Psoas muscle (tissue), 8 donors: Measurements from ENCODE around the gene LILRB3. TPM values are rescaled to one million over a fixed set of nuclear protein-coding genes. Genes with fewer than 3 reads are reported as not detected.
"Not testable (repeated sequence)": the region's sequence is repeated elsewhere in the genome, so short reads cannot be mapped to it uniquely, and the experiment has no call there.

Experiments used
- ATAC-seq, 4 donors: fragments of 200-7000 bp; cut with Tn5 transposase; one replicate each; pipeline ENCODE4 v1.9.1; 2020; ENCODE audit warnings: moderate library complexity in 3 of 4, mild to moderate bottlenecking in 2 of 4
- DNase-seq, 2 donors: peaks; one replicate each; pipeline ENCODE4 v3.0.0-alpha.2; 2020
- H3K27ac ChIP-seq: fragments of 200-600 bp; one replicate; pipeline ENCODE4 v1.8.0; 2022
- H3K27me3 ChIP-seq, 3 donors: fragments of 200-600 bp in 1 of 3; one replicate each; pipeline versions ENCODE4 v1.6.1 to v1.8.0; 2013 to 2022; ENCODE audit warnings: low read length in 2 of 3, mild to moderate bottlenecking in 2 of 3, moderate library complexity in 1 of 3; ENCODE audit not compliant: insufficient read depth in 3 of 3
- H3K36me3 ChIP-seq, 2 donors: fragments of 200-600 bp in 1 of 2; one replicate each; pipeline versions ENCODE4 v1.6.1 to v1.8.0; 2013 to 2022; ENCODE audit warnings: low read depth in 1 of 2, mild to moderate bottlenecking in 1 of 2, moderate library complexity in 1 of 2; ENCODE audit not compliant: insufficient read depth in 1 of 2
- H3K4me1 ChIP-seq: fragments of 200-600 bp; one replicate; pipeline ENCODE4 v1.8.0; 2022
- H3K4me3 ChIP-seq: fragments of 200-600 bp; one replicate; pipeline ENCODE4 v1.8.0; 2022; ENCODE audit warnings: mild to moderate bottlenecking
- H3K9me3 ChIP-seq: fragments of 200-600 bp; one replicate; pipeline ENCODE4 v1.8.0; 2022
- CTCF ChIP-seq: fragments of 200-600 bp; IDR thresholded peaks from one replicate; pipeline ENCODE4 v1.8.0; 2022; ENCODE audit warnings: antibody characterized with exemption
- WGBS, 3 donors: extraction: QIAGEN DNeasy Blood & Tissue Kit; methylation state at CpG; one replicate each; pipeline versions ENCODE4 v1.1.6 to v1.1.7; 2013; 5-methylcytosine and 5-hydroxymethylcytosine counted together
- intact Hi-C, 2 donors: fragments of 100-400 bp; cut with DNase I; formaldehyde crosslinking; loops; one replicate each; pipeline versions ENCODE4 v1.11.0 to v1.14.2; 2022
- polyA plus RNA-seq, 3 donors: library from polyadenylated mRNA; stranded (reverse); fragments of 200-250 nt; gene quantifications; one replicate each; pipeline ENCODE4 v1.2.3, GENCODE V29; 2013
- total RNA-seq, 4 donors: library from RNA; stranded (reverse); fragmentation: NEBNext Ultra II Directional in 2 of 4; extraction: Animal tissue kit (Norgen Biotek cat#: 25700) in 2 of 4; gene quantifications; one replicate each; pipeline versions ENCODE4 v1.2.1 to v1.2.4, GENCODE V29; 2021 to 2023
- donor health status: healthy with polysubstance abuse.
- donor health status: DM: no; HTN: no; CAD: no; lungs with moderate emphysema.
- donor health status: Bipolar disorder and iron deficiency.
- donor health status: healthy.
- donor health status: DM: yes; HTN: yes; CAD: no.
- donor health status: DM: no; HTN: no; CAD: no.
- donor health status: DM: no; HTN: no; CAD: no.
- donor health status: DM: yes; HTN: yes; CAD: no.

Gene LILRB3
- total and polyA plus RNA-seq, 7 donors, result 0.32 to 3.8 (median 1.9) TPM

GRCh38 chr19:54229146-54229545 lies 6.3 kb upstream of the LILRB3 start:
- no peak for DNase-seq
- no peak overlapping the region for H3K4me3 ChIP-seq
- peaks cover 0 to 12% (median 2%) of the 10 kb centered on the region in 3 donors for H3K27me3 ChIP-seq
- H3K9me3 ChIP-seq, result no peaks in the 10 kb centered on the region
- H3K36me3 ChIP-seq, result no peaks in the 10 kb centered on the region
- 82 to 86% (median 85%) methylated on average over 8 of the region's 8 CpGs for WGBS, 3 donors
- no peak overlapping the region for H3K27ac ChIP-seq
- TF ChIP-seq CTCF, result no peak
- ATAC-seq, result no peak
- no peaks in the 10 kb centered on the region for H3K4me1 ChIP-seq
- intact Hi-C loops, result no loop called here

- DNase-seq, H3K4me3 ChIP-seq, H3K9me3 ChIP-seq, ATAC-seq, intact Hi-C loops, H3K27ac ChIP-seq, H3K27me3 ChIP-seq, H3K36me3 ChIP-seq, H3K4me1 ChIP-seq: not testable (repeated sequence)
- 73 to 76% (median 76%) methylated on average over 9 to 10 of the region's 10 CpGs for WGBS, 3 donors
These were observed 1.8 kb upstream of the LILRB3 start for GRCh38 chr19:54224619-54225018.

GRCh38 chr19:54223937-54224281 lies 1.1 kb upstream of the LILRB3 start:
- not testable (repeated sequence) for H3K4me3 ChIP-seq, H3K27ac ChIP-seq, H3K4me1 ChIP-seq, DNase-seq, H3K27me3 ChIP-seq, ATAC-seq, H3K9me3 ChIP-seq, H3K36me3 ChIP-seq
- intact Hi-C loops, result loop anchor here in 1 of 2 donors (2.0 kb wide), 1 partner anchor 21 kb away; no protein-coding TSS in a partner anchor
- 34 to 46% (median 40%) methylated on average over 5 of the region's 5 CpGs for WGBS, 3 donors

- H3K9me3 ChIP-seq, H3K4me1 ChIP-seq, H3K4me3 ChIP-seq, H3K27ac ChIP-seq, DNase-seq, H3K27me3 ChIP-seq, H3K36me3 ChIP-seq: not testable (repeated sequence)
- 41 to 47% (median 43%) methylated on average over 13 to 14 of the region's 14 CpGs for WGBS, 3 donors
- ATAC-seq, result peak in 1 of 4 donors; percentile 22
- intact Hi-C loops, result loop anchor here in 1 of 2 donors (2.0 kb wide), 1 partner anchor 21 kb away; no protein-coding TSS in a partner anchor
These were observed 600 bp upstream of the LILRB3 start for GRCh38 chr19:54223277-54223936.

- WGBS, 3 donors, result 70 to 76% (median 76%) methylated on average over 3 to 7 of the region's 7 CpGs
- intact Hi-C loops, result loop anchor here in 1 of 2 donors (2.0 kb wide), 1 partner anchor 23 kb away; no protein-coding TSS in a partner anchor
- H3K4me3 ChIP-seq, result not testable (repeated sequence)
These were observed 860 bp downstream of the LILRB3 start for GRCh38 chr19:54221947-54222346.

GRCh38 chr19:54219702-54220101 lies 3.1 kb downstream of the LILRB3 start:
- WGBS, 3 donors, result 65 to 100% methylated on average over 1 to 5 of the region's 5 CpGs; no CpG with 5 or more reads in 1 of the 3 donors
- not testable (repeated sequence) for H3K4me3 ChIP-seq, H3K27ac ChIP-seq, H3K27me3 ChIP-seq, ATAC-seq, H3K36me3 ChIP-seq, H3K9me3 ChIP-seq, H3K4me1 ChIP-seq, DNase-seq
- intact Hi-C loops, result loop anchor here in 1 of 2 donors (2.0 kb wide), 1 partner anchor 21 kb away; no protein-coding TSS in a partner anchor

More at GRCh38 chr19:54221947-54222346, 860 bp downstream of the LILRB3 start:
- not testable (repeated sequence) for H3K36me3 ChIP-seq, H3K27me3 ChIP-seq, DNase-seq, H3K4me1 ChIP-seq, H3K27ac ChIP-seq, H3K9me3 ChIP-seq
- ATAC-seq, result peak in 2 of 4 donors; percentile 11 to 15

GRCh38 chr19:54218960-54219661 lies 3.7 kb downstream of the LILRB3 start:
- ATAC-seq (no peak), DNase-seq (no peak)
- no peak overlapping the region for H3K4me3 ChIP-seq
- H3K27ac ChIP-seq, result no peak overlapping the region
- TF ChIP-seq CTCF, result no peak
- 86 to 90% (median 88%) methylated on average over 25 to 27 of the region's 27 CpGs for WGBS, 3 donors
- H3K4me1 ChIP-seq, result no peaks in the 10 kb centered on the region
- intact Hi-C loops, result loop anchor here in 1 of 2 donors (2.0 kb wide), 1 partner anchor 22 kb away; no protein-coding TSS in a partner anchor
- no peaks in the 10 kb centered on the region for H3K27me3 ChIP-seq
- H3K9me3 ChIP-seq, result no peaks in the 10 kb centered on the region
- H3K36me3 ChIP-seq, result no peaks in the 10 kb centered on the region
